ENCODE results near the gene SPPL2C. TPM values are rescaled to one million over a fixed set of nuclear protein-coding genes. Genes with fewer than 3 reads are reported as not detected.

SPPL2C gene
- total RNA-seq, result not detected

DNA sequence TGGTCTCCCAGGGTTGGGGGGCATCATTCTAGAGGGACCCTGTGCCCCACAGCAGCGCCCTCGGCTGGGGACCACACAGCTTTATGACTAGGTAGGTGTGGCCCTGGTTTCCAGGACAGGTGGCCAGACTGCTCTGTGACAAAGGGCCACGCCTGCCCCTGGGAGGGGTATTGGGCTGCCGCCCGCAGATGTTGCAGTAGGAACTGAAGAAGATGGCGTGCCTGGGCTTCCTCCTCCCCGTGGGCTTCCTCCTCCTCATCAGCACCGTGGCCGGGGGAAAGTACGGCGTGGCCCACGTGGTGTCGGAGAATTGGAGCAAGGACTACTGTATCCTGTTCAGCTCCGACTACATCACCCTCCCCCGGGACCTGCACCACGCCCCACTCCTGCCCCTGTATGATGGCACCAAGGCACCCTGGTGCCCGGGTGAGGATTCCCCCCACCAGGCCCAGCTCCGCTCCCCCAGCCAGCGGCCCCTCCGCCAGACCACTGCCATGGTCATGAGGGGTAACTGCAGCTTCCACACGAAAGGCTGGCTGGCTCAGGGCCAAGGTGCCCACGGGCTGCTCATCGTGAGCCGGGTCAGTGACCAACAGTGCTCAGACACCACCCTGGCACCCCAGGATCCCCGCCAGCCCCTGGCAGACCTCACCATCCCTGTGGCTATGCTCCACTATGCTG is at the start of gene SPPL2C:
SPPL2C (plus strand) TSS at position 187 of the 681 bp plus-strand sequence; CDS start at position 213, 26 bp downstream.
- DNase-seq, result no peak

GRCh38 chr17:45800816-45801215 is 43.9 kb upstream of the SPPL2C start:
- no peak for DNase-seq

DNA sequence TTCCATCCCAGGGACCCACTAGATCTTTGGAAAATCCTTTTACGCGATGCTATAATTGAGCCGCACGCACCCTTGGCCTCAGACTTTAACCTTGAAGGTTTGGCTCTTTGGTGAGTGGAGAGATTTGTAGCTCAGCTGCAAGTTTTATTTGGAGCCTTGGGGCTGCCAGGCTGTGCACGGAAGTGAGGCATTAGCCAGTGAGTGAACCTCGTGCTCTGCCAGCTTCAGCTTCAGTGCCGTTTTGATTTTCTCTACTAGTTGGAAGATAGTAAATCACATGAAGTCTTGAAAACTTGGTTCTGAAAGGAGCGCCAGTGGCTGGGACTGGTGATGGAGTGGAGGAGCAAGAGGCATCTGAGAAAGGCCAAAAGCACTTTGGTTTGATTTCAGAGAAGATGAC is 43.3 kb upstream of the SPPL2C start:
- DNase-seq, result no peak

DNA sequence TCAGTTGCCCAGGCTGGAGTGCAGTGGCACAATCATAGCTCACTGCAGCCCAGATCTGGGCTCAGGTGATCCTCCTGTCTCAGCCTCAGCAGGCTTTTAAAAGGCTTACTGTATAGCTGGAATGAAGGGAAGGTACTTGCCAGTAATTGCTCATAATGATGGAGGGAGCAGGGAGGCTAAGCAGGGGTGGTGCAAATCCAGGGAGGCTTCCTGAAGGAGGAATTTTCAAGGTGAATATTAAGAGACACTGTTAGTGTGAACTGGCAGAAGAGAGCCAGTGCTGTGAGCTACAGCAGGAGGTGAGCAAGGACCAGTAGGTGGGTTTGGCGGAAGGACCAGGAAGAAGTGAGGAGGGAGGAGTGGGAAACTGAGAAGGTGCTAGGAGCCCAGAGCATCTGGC is 35.8 kb upstream of the SPPL2C start:
- DNase-seq, result no peak

- DNase-seq, result no peak
Measured at GRCh38 chr17:45809499-45809898, 35.2 kb upstream of the SPPL2C start.

- DNase-seq, result no peak
Measured at GRCh38 chr17:45812102-45812501, 32.6 kb upstream of the SPPL2C start.

DNA sequence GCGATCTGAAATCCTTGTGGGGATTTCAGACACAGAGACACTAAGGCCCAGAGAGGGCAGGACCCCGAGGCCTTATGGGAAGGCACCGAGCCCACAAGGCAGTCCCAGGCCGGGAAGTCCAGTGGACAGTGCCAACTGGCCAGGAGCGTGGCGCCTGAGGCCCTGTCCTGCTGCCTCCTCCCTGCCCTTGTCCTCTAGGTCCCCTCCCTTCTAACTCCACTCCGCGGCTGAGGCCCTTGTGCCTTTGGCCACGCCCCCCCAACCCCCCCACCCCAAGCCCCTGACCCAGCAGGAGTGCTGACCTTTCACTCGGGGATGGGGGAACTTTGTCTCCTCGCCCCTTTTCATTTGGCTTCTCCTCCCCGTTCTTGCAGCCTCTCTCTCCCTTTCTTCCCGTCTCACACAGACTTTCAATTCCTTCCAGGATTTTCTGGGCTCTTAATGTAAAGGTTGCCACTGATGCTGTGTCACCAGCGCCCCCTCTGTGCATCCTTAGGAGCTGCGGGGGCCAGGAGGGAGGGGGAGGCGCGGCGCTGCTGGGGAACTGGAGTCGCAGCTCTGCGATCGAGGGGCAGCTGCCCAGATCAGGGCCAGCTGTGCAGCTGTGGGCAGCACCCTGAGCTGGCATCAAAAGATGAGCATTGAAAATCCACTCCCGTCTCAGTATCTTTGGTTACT is 31.5 kb upstream of the SPPL2C start:
- DNase-seq, result peak; percentile 33

DNA sequence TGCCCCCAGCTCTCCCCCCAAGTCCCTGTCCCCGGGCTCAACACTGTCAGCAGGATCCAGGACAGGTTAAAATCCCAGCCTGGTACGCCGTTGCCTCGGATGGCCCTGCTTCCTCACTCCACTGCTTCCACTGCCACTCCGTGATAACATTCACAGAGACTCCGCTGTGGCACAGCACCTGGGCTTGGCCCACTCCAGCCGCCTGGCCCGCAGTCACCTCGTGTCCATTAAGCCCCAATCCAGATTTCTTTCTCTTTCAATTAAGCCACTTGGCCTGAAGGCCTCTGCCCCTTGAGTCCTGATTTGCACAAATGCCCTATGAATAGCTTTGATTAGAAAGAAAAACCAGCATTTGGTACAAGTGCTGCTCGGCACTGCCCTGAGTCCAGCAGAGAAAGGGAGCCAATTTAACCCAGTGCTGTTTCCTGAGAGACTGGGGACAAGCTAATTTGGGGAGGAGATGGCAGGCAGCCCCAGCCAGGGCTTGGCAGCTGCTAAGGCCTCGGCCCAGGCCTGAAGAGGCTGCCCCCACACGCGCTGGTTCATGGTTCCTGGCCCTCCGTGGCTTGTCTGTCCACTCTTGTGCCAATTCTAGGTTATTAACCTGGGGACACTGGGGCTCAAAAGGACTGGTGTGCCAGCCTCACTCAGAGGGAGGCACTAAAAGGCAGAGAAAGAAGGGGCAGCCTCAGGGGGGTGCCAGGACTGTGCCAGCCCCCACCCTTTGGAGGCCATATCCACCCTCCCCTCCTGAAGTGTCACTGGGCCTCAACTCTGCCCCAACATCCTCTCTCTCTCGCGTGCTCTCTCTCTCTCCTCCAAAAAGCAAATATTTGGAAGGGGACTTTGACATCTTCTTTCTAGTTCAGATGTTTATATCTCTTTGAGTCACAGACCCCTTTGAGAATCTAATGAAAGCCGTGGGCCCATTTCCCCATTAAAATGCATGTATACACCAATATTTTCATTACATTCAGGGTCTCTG is 29.8 kb upstream of the SPPL2C start:
- no peak for DNase-seq

- no peak for DNase-seq
Measured at GRCh38 chr17:45815752-45816151, 28.9 kb upstream of the SPPL2C start.

DNA sequence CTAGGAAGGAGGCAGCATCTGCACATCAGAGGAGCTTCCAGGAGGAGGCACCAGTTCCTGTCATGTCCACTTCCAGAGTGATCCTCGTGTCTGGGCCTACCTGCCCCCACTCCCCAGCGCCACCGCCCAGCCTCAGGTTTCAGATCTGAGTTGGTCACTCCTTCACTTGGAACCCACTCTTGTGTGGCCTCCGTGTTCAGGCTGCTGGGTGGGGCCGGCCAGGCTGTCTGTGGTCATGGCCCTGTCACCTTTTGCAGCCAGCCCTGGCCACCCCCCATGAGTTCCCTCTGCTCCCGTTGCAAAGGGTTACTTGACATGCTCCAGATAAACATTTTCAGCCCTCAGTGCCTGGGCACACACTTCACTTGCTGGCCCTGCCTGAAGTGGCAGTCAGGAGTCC is 26.6 kb upstream of the SPPL2C start:
- no peak for DNase-seq

- DNase-seq, result no peak
Measured at GRCh38 chr17:45818699-45819098, 26.0 kb upstream of the SPPL2C start.

DNA sequence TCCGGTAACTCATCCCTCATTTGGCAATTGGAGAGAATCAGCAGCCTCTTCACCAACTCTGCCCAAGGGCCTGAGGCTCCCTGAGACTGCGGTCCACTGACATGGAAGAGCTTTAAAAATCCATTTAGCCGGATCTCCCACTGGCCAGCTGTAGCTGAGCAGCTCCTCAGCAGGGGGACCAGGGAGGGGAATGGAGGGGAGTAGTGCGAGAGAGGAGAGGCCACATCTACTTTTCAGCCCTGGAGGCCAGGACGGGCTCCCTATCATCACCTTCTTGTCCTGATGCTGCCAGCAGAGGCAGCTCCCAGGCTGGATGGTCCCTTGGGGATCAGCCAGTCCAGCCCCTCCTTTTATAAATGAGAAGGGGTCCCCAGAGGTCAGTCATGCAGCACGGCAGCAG is 25.0 kb upstream of the SPPL2C start:
- DNase-seq, result no peak

- DNase-seq, result no peak
Measured at GRCh38 chr17:45820052-45820780, 24.5 kb upstream of the SPPL2C start.

- DNase-seq, result no peak
Measured at GRCh38 chr17:45821147-45821546, 23.5 kb upstream of the SPPL2C start.

GRCh38 chr17:45823598-45823997 is 21.1 kb upstream of the SPPL2C start:
- DNase-seq, result no peak

- no peak for DNase-seq
Measured at GRCh38 chr17:45824475-45824874, 20.2 kb upstream of the SPPL2C start.

DNA sequence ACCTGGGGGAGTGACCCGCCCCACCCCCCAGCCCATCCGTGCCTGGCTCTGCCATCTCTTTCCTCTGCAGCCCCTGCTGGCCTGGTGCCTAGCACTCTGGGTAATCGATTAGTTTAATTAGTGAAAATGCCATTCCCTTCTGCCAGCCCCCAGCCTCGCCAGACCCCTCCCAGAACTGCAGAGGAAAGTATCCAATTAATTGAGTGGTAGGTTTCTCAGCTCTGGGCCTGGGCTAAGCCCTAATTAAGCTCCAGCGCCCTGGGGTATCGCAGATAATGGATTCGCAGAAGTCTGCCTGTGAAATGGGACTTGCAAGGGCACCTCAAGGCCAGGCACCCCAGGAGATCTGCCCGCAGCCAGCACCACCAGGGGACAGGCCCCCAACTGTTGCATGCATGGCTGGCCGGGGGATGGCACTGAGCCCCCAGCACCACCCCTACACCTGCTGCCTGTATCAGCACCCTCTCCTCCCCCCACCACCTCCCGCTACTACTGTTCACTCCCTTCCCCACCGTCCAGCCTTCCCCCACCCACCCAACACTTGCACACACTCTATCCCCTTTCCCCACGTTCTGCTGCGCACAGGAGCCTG is 19.7 kb upstream of the SPPL2C start:
- no peak for DNase-seq

DNA sequence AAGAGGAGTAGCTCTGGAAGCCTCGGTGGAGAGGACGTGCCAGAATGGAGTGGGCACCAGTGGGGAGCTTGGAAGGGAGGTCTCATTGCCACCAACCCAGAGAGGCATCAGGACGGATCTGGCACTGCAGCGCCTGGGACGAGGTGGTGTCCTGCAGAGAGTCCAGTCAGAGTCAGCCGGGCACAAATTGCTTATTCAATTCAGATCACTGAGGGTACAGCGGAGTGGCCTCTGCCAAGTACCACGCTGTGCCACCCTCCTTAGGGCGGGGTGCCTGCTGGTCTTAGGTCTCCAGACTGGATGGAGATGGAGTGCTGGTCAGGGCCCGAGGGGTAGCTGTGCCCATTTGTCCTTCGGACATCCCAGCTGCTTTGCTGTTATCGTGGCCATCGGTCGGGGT is 18.9 kb upstream of the SPPL2C start:
- DNase-seq, result peak; percentile 34

DNA sequence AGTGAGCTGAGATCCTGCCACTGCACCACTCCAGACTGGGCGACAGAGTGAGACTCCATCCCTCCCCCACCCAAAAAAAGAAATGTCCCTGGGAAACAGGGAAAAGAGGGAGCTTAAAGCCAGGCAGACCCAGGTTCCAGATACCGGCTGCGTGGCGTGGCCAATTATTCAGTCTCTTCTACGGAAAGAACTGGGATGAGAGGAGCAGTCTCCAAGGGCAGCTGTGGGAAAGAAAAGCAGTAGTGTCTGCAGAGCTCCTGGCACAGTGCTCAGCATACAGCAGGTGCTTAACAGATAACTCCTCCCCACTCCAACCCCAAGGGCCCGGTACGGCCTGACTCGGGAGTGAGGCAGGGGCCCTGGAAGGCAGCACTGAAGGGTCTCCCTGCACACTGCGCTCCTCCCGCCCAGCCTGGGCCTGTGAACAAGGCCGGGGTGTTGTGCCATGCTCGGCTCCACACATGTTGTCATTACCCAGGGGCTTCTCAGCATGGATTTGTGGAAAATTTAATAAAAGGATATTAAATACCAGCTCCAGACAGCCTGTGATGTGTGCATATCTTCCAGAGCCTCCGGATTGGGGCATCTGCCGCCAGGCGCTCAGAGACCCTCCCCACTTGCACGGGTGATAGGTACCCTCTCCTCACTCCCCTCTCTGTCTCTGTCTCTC is 17.6 kb upstream of the SPPL2C start:
- no peak for DNase-seq

GRCh38 chr17:45828171-45828570 is 16.5 kb upstream of the SPPL2C start:
- DNase-seq, result no peak

DNA sequence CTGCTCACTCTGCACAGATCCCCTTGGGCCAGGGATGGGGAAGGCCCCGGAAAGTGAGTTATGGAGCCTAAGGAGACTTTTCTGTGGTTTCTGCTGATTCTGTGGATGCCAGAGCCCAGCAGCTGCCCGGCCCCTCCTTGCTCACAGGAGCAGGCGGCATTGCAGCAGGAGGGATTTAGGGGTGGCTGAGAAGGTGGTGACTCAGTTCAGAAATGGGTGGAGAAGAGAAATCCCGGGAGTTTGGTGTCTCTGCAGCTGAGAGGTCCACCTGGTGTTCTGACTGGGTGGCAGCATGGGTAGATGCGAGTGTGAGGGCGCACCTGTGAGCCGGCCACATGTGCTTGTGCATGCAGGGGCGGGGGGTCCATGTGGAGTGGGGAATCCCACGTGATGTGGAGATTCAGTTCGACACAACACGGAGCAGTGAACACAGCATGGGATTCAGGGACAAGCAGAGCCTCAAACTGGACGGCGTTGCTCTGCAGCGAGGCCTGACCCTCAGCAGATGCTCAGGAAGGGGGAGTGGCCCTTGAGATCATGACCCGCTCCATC is 16.0 kb upstream of the SPPL2C start:
- DNase-seq, result no peak

Measured in occipital lobe (tissue), 2 donors.